ENCODE measurements around the gene PRKCZ. TPM values are rescaled to one million over a fixed set of nuclear protein-coding genes. Genes with fewer than 3 reads are reported as not detected.

The PRKCZ gene
- total RNA-seq, 2 experiments from 2014 or later = 17.8 to 19.0 TPM

GRCh38 chr1:2016123-2016522 is 34.1 kb upstream of the PRKCZ start:
- no peaks in the 10 kb centered on the region for H3K36me3 Mint-ChIP-seq (ENCODE audit: low read depth)
- CTCF ChIA-PET = no interaction called here
- no peaks in the 10 kb centered on the region for H3K9me3 Mint-ChIP-seq
- H3K27me3 Mint-ChIP-seq = peaks cover 61% of the 10 kb centered on the region
- no peak overlapping the region for H3K27ac Mint-ChIP-seq
- peaks cover 19% of the 10 kb centered on the region for H3K4me1 ChIP-seq (ENCODE audit: insufficient read depth, low read length)
- DNase-seq = no peak
- no peak overlapping the region for H3K4me3 ChIP-seq (ENCODE audit: low read length)
- peaks cover 8% of the 10 kb centered on the region for H3K4me1 Mint-ChIP-seq (ENCODE audit: low read depth)
- H3K27ac ChIP-seq (ENCODE audit: low read depth in 1 of 2, low read length in 2 of 2) = no peak overlapping the region
- intact Hi-C loops (cut with DNase I, micrococcal nuclease) = no loop called here
- peaks cover 0 to 8% of the 10 kb centered on the region in 2 experiments for H3K9me3 ChIP-seq (ENCODE audit: control insufficient read depth in 1 of 2, insufficient read depth in 1 of 2, low read length in 2 of 2)
- peaks cover 32 to 38% of the 10 kb centered on the region in 2 experiments for H3K27me3 ChIP-seq (ENCODE audit: control insufficient read depth in 1 of 2, insufficient read depth in 2 of 2, low read length in 2 of 2)
- no peak overlapping the region for H3K4me3 Mint-ChIP-seq
- no peaks in the 10 kb centered on the region for H3K36me3 ChIP-seq (ENCODE audit: insufficient read depth, low read length)
- ATAC-seq (ENCODE audit: poor library complexity) = no peak
- TF ChIP-seq CTCF (IDR thresholded peaks at IDR 0.05) = no peak
- POLR2A ChIA-PET = no interaction called here

GRCh38 chr1:2018217-2019171 is 31.7 kb upstream of the PRKCZ start:
- H3K27ac Mint-ChIP-seq = no peak overlapping the region
- H3K27me3 Mint-ChIP-seq = peaks cover 80% of the 10 kb centered on the region
- POLR2A ChIA-PET = no interaction called here
- no peaks in the 10 kb centered on the region for H3K36me3 ChIP-seq (ENCODE audit: insufficient read depth, low read length)
- no peak overlapping the region for H3K4me3 ChIP-seq (ENCODE audit: low read length)
- H3K4me1 ChIP-seq (ENCODE audit: insufficient read depth, low read length) = peaks cover 19% of the 10 kb centered on the region
- ATAC-seq (ENCODE audit: poor library complexity) (peak; percentile 32), DNase-seq (no peak)
- peaks cover 0 to 11% of the 10 kb centered on the region in 2 experiments for H3K9me3 ChIP-seq (ENCODE audit: control insufficient read depth in 1 of 2, insufficient read depth in 1 of 2, low read length in 2 of 2)
- H3K27me3 ChIP-seq (ENCODE audit: control insufficient read depth in 1 of 2, insufficient read depth in 2 of 2, low read length in 2 of 2) = peaks cover 52 to 61% of the 10 kb centered on the region in 2 experiments
- intact Hi-C loops (cut with DNase I, micrococcal nuclease) = no loop called here
- H3K4me1 Mint-ChIP-seq (ENCODE audit: low read depth) = peaks cover 8% of the 10 kb centered on the region
- H3K27ac ChIP-seq (ENCODE audit: low read depth in 1 of 2, low read length in 2 of 2) = no peak overlapping the region
- H3K36me3 Mint-ChIP-seq (ENCODE audit: low read depth) = no peaks in the 10 kb centered on the region
- no peak for TF ChIP-seq CTCF (IDR thresholded peaks at IDR 0.05)
- no peaks in the 10 kb centered on the region for H3K9me3 Mint-ChIP-seq
- CTCF ChIA-PET = no interaction called here
- peak overlapping the region; percentile 75 for H3K4me3 Mint-ChIP-seq

GRCh38 chr1:2019172-2019543 is 31.1 kb upstream of the PRKCZ start, which contains the start of gene GABRD:
TSS of gene GABRD (plus strand) at chr1:2019345. CDS start at chr1:2019424, 79 bp downstream.
- no peaks in the 10 kb centered on the region for H3K36me3 ChIP-seq (ENCODE audit: insufficient read depth, low read length)
- Mint-ChIP-seq H3K9me3 (no peaks in the 10 kb centered on the region), H3K36me3 (ENCODE audit: low read depth) (no peaks in the 10 kb centered on the region), H3K4me1 (ENCODE audit: low read depth) (peaks cover 8% of the 10 kb centered on the region), H3K4me3 (peak within 1 kb of the TSS; percentile 75), H3K27me3 (peaks cover 86% of the 10 kb centered on the region), H3K27ac (no peak within 1 kb of the TSS)
- ChIA-PET CTCF (no interaction called here), POLR2A (no interaction called here)
- peaks cover 59 to 61% of the 10 kb centered on the region in 2 experiments for H3K27me3 ChIP-seq (ENCODE audit: control insufficient read depth in 1 of 2, insufficient read depth in 2 of 2, low read length in 2 of 2)
- H3K9me3 ChIP-seq (ENCODE audit: control insufficient read depth in 1 of 2, insufficient read depth in 1 of 2, low read length in 2 of 2) = peaks cover 0 to 12% of the 10 kb centered on the region in 2 experiments
- no peak for TF ChIP-seq CTCF (IDR thresholded peaks at IDR 0.05)
- peaks cover 19% of the 10 kb centered on the region for H3K4me1 ChIP-seq (ENCODE audit: insufficient read depth, low read length)
- no peak within 1 kb of the TSS for H3K27ac ChIP-seq (ENCODE audit: low read depth in 1 of 2, low read length in 2 of 2)
- ATAC-seq (ENCODE audit: poor library complexity) = peak; percentile 71
- H3K4me3 ChIP-seq (ENCODE audit: low read length) = no peak within 1 kb of the TSS
- peak in 3 of 14 experiments; percentile 9 to 53 (median 47) for DNase-seq
- intact Hi-C loops (cut with DNase I, micrococcal nuclease) = no loop called here
